Smooth muscle cell (in vitro differentiated cells): ENCODE measurements around the gene HINFP. TPM values are rescaled to one million over a fixed set of nuclear protein-coding genes. Genes with fewer than 3 reads are reported as not detected.

Experiments
- DNase-seq: peaks from one replicate; lab custom pipeline; 2025; ENCODE audit not compliant: unreplicated experiment; lab: John Stamatoyannopoulos, UW
- H2AFZ ChIP-seq: fragments of 200-600 bp; sonication (generic); 2 replicates; pipeline ENCODE4 v1.6.0; 2016; ENCODE audit warnings: antibody characterized with exemption, low read depth, mild to moderate bottlenecking
- H3F3A ChIP-seq: fragments of 200-600 bp; sonication (generic); 2 replicates; pipeline ENCODE4 v1.6.0; 2017; ENCODE audit warnings: antibody characterized with exemption, low read depth
- H3K27ac ChIP-seq: fragments of 200-600 bp; sonication (generic); 2 replicates; pipeline ENCODE4 v1.5.1; 2016; ENCODE audit warnings: low read depth, mild to moderate bottlenecking
- H3K27me3 ChIP-seq: fragments of 200-600 bp; sonication (generic); 2 replicates; pipeline ENCODE4 v1.6.1; 2016; ENCODE audit warnings: low read depth, mild to moderate bottlenecking
- H3K36me3 ChIP-seq: fragments of 200-600 bp; sonication (generic); 2 replicates; pipeline ENCODE4 v1.5.1; 2016; ENCODE audit warnings: low read depth
- H3K4me1 ChIP-seq: fragments of 200-600 bp; sonication (generic); 2 replicates; pipeline ENCODE4 v1.5.1; 2016; ENCODE audit warnings: low read depth
- H3K4me2 ChIP-seq: fragments of 200-600 bp; sonication (generic); 2 replicates; pipeline ENCODE4 v1.6.0; 2016; ENCODE audit warnings: mild to moderate bottlenecking
- H3K4me3 ChIP-seq: fragments of 200-600 bp; sonication (generic); 2 replicates; pipeline ENCODE4 v1.5.1; 2016; ENCODE audit warnings: mild to moderate bottlenecking
- H3K79me2 ChIP-seq: fragments of 200-600 bp; sonication (generic); 2 replicates; pipeline ENCODE4 v1.6.0; 2016; ENCODE audit warnings: low read depth, mild to moderate bottlenecking
- H3K9ac ChIP-seq: fragments of 200-600 bp; sonication (generic); 2 replicates; pipeline ENCODE4 v1.6.0; 2016; ENCODE audit warnings: low read depth
- H3K9me3 ChIP-seq: fragments of 200-600 bp; sonication (generic); replicated peaks from 2 replicates; pipeline ENCODE4 v1.5.1; 2016; ENCODE audit warnings: low read depth
- H4K20me1 ChIP-seq: fragments of 200-600 bp; sonication (generic); 2 replicates; pipeline ENCODE4 v1.6.0; 2016; ENCODE audit warnings: low read depth
- CTCF ChIP-seq: fragments of 200-600 bp; sonication (generic); IDR thresholded peaks from 2 replicates; pipeline ENCODE4 v1.5.1; 2017; ENCODE audit warnings: borderline replicate concordance, mild to moderate bottlenecking, antibody characterized with exemption; ENCODE audit not compliant: insufficient read depth, poor library complexity, severe bottlenecking
- WGBS: methylation state at CpG from one replicate; pipeline ENCODE4 v1.1.7; 2016; ENCODE audit warnings: low lambda C conversion rate; 5-methylcytosine and 5-hydroxymethylcytosine counted together
- polyA plus RNA-seq: library from polyadenylated mRNA; unstranded; fragments of >200 nt; fragmentation: Nextera tagmentation; extraction: Ambion mirVana; gene quantifications from 2 replicates; pipeline ENCODE4 v1.2.1, GENCODE V29; 2016
- total RNA-seq: library from RNA; depleted of rRNA; stranded (reverse); fragments of >200 nt; gene quantifications from 2 replicates; pipeline ENCODE4 v1.2.3, GENCODE V29; 2014

Gene HINFP
- total and polyA plus RNA-seq, 2 experiments from 2014 or later = 15.6 to 17.3 TPM

- Histone ChIP-seq H4K20me1 (no peaks in the 10 kb centered on the region), H3K4me1 (no peaks in the 10 kb centered on the region), H3K4me3 (no peak overlapping the region), H2AFZ (no peak overlapping the region), H3K9ac (no peak overlapping the region), H3K27ac (no peak overlapping the region), H3K79me2 (no peaks in the 10 kb centered on the region), H3K27me3 (no peaks in the 10 kb centered on the region), H3K4me2 (no peak overlapping the region), H3K36me3 (no peaks in the 10 kb centered on the region), H3K9me3 (no peaks in the 10 kb centered on the region), H3F3A (no peaks in the 10 kb centered on the region)
- WGBS = 90% methylated on average over 19 of the region's 24 CpGs
- no peak for DNase-seq
- no peak for TF ChIP-seq CTCF
These were observed 5.7 kb upstream of the HINFP start for GRCh38 chr11:119115484-119116234.

- H3K4me1 ChIP-seq = no peaks in the 10 kb centered on the region
- DNase-seq = no peak
- no peak overlapping the region for H3K4me2 ChIP-seq
- no peak overlapping the region for H3K4me3 ChIP-seq
- no peak overlapping the region for H3K27ac ChIP-seq
- no peak for TF ChIP-seq CTCF
- no peaks in the 10 kb centered on the region for H3F3A ChIP-seq
- no peaks in the 10 kb centered on the region for H3K9me3 ChIP-seq
- H3K36me3 ChIP-seq = no peaks in the 10 kb centered on the region
- H4K20me1 ChIP-seq = no peaks in the 10 kb centered on the region
- H2AFZ ChIP-seq = no peak overlapping the region
- H3K27me3 ChIP-seq = no peaks in the 10 kb centered on the region
- 95% methylated on average over 10 of the region's 10 CpGs for WGBS
- no peaks in the 10 kb centered on the region for H3K79me2 ChIP-seq
- H3K9ac ChIP-seq = no peak overlapping the region
These were observed 5.2 kb upstream of the HINFP start for GRCh38 chr11:119116235-119116594.

- Histone ChIP-seq H3F3A (no peaks in the 10 kb centered on the region), H3K79me2 (no peaks in the 10 kb centered on the region), H2AFZ (no peak overlapping the region), H3K27me3 (no peaks in the 10 kb centered on the region), H3K9ac (no peak overlapping the region), H3K9me3 (no peaks in the 10 kb centered on the region), H3K27ac (no peak overlapping the region), H3K4me3 (no peak overlapping the region), H3K4me2 (no peak overlapping the region), H4K20me1 (no peaks in the 10 kb centered on the region), H3K36me3 (no peaks in the 10 kb centered on the region), H3K4me1 (no peaks in the 10 kb centered on the region)
- no peak for TF ChIP-seq CTCF
- DNase-seq = no peak
- 85% methylated on average over 5 of the region's 5 CpGs for WGBS
These were observed 4.8 kb upstream of the HINFP start for GRCh38 chr11:119116601-119117000.
